ENCODE results near the gene ADAMTS8. TPM values are rescaled to one million over a fixed set of nuclear protein-coding genes. Genes with fewer than 3 reads are reported as not detected.
"Not testable (repeated sequence)": the region's sequence is repeated elsewhere in the genome, so short reads cannot be mapped to it uniquely, and the experiment has no call there.

ADAMTS8 gene
- total RNA-seq, 4 donors from 2014 or later, result 1.2 to 7.3 (median 4.6) TPM

DNA sequence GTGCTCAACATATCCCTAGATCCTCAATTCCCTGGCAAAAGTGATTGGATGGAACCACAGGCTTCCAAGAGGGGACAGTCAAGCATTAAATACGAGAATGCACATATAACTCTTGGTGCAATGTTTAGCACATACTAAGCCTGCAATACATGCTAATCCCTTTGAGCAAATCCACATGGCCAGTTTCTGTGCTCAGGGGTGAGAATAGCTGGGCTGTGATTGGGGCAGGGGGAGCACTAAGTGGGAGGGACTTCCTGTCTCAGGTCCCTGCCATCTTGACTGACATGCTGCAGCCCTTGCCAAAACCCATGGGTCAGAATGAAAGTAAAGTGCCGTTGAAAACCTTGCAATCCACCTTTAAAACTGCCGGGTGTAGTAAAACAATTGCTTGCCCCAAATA lies 17.4 kb upstream of the ADAMTS8 start:
- intact Hi-C loops (cut with DNase I; ENCODE audit: low total_unique reads), result no loop called here
- Histone ChIP-seq H3K4me3 (no peak overlapping the region), H3K4me1 (peaks cover 0 to 2% of the 10 kb centered on the region in 2 donors), H3K36me3 (no peaks in the 10 kb centered on the region), H3K27me3 (no peaks in the 10 kb centered on the region), H3K9me3 (no peaks in the 10 kb centered on the region), H3K27ac (no peak overlapping the region)
- TF ChIP-seq POLR2A (IDR thresholded peaks at IDR 0.05), result no peak
- TF ChIP-seq, protein P1, sequence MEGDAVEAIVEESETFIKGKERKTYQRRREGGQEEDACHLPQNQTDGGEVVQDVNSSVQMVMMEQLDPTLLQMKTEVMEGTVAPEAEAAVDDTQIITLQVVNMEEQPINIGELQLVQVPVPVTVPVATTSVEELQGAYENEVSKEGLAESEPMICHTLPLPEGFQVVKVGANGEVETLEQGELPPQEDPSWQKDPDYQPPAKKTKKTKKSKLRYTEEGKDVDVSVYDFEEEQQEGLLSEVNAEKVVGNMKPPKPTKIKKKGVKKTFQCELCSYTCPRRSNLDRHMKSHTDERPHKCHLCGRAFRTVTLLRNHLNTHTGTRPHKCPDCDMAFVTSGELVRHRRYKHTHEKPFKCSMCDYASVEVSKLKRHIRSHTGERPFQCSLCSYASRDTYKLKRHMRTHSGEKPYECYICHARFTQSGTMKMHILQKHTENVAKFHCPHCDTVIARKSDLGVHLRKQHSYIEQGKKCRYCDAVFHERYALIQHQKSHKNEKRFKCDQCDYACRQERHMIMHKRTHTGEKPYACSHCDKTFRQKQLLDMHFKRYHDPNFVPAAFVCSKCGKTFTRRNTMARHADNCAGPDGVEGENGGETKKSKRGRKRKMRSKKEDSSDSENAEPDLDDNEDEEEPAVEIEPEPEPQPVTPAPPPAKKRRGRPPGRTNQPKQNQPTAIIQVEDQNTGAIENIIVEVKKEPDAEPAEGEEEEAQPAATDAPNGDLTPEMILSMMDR (IDR thresholded peaks at IDR 0.05), result no peak
- DNase-seq, result no peak

DNA sequence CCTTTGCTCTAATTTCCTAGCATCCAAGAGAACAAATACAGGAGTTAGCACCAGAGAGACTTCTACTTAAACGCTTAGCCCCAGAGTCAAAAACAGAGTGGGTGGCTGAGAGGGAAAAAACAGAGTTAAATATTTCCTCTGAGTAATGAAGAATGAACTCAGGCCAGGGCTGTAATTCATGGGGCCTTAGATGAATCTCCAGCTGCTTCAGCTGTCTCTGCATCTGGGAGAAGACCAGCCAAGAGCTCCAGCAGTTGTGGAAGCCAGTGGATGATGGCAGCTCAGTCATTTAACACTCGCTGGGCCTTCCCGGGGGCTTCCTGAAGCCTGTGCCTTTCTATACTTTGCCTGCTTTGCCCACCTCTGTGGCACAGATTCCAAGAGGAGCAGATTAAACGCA lies 14.3 kb upstream of the ADAMTS8 start:
- no peaks in the 10 kb centered on the region for H3K27me3 ChIP-seq
- intact Hi-C loops (cut with DNase I; ENCODE audit: low total_unique reads), result no loop called here
- TF ChIP-seq POLR2A (IDR thresholded peaks at IDR 0.05), result no peak
- TF ChIP-seq, protein P1 (IDR thresholded peaks at IDR 0.05), result no peak
- DNase-seq, result peak; percentile 42 to 54
- H3K27ac ChIP-seq, result peak overlapping the region in 1 of 2 donors; percentile 46
- H3K36me3 ChIP-seq, result no peaks in the 10 kb centered on the region
- no peak overlapping the region for H3K4me3 ChIP-seq
- H3K9me3 ChIP-seq, result no peaks in the 10 kb centered on the region
- no peaks in the 10 kb centered on the region for H3K4me1 ChIP-seq

DNA sequence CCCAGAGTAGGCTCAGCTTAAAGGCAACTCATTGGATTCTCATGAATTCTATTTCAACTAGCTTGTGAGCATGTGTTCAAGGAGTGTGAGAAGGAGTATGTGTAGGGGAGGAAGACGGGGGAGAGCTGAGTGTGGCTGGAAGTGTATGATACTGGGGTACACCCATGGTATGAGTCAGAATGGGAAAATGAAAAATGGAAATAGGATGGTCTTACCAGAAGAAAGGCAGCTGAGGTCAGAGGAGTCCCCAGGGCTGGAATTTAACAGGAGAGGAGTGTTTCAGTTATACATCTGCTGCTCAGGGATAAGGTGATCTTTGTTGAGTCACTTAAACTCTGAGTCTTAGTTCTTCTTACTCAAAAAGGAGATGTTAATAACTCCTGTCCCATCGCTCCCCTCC lies 13.3 kb upstream of the ADAMTS8 start:
- Histone ChIP-seq H3K4me1 (no peaks in the 10 kb centered on the region), H3K36me3 (no peaks in the 10 kb centered on the region), H3K27me3 (no peaks in the 10 kb centered on the region), H3K27ac (no peak overlapping the region), H3K4me3 (no peak overlapping the region), H3K9me3 (no peaks in the 10 kb centered on the region)
- intact Hi-C loops (cut with DNase I; ENCODE audit: low total_unique reads), result no loop called here
- DNase-seq, result no peak
- TF ChIP-seq, protein P1 (IDR thresholded peaks at IDR 0.05), result no peak
- no peak for TF ChIP-seq POLR2A (IDR thresholded peaks at IDR 0.05)

DNA sequence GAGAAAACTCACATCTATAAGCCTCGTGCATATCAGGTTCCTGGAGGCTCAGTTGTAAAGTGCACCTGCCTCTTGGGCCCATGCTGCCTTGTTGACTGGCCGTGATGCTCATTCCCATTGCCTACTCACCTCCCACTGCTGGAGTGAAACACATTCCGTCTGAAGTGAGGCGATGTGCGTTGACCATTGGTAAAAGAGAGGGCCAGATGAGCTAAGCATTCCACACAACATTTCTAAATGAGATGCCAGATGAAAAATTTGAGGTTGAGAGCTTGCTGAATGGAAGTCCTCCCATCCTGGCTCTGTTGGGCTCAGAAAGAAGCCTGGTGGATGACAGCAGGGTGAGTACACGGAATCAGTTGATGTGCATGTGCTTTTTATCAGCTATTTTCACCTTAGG lies 11.5 kb upstream of the ADAMTS8 start:
- H3K27me3 ChIP-seq, result no peaks in the 10 kb centered on the region
- H3K27ac ChIP-seq, result no peak overlapping the region
- H3K4me3 ChIP-seq, result no peak overlapping the region
- no peaks in the 10 kb centered on the region for H3K36me3 ChIP-seq
- no peak for DNase-seq
- H3K9me3 ChIP-seq, result no peaks in the 10 kb centered on the region
- intact Hi-C loops (cut with DNase I; ENCODE audit: low total_unique reads), result no loop called here
- no peaks in the 10 kb centered on the region for H3K4me1 ChIP-seq
- no peak for TF ChIP-seq POLR2A (IDR thresholded peaks at IDR 0.05)

DNA sequence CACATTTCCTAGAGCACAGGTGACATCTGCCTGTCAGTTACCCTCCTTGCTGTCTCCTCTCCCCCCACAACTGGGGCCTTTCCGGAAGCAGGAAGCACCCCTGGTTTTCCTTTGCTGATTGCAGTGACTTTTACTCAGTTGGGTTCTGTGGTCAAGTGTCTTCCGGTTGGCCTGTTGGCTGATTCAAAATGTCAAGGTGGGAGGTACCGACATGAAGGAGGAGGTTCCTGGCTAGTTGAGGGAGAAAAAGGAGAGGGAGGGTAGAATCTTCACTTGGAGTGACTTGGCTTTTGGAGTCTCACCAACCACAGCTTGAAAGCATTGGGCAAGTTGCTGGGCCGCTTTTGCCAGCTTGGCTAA lies 10.7 kb upstream of the ADAMTS8 start:
- no peak for TF ChIP-seq POLR2A (IDR thresholded peaks at IDR 0.05)
- TF ChIP-seq, protein P1 (IDR thresholded peaks at IDR 0.05), result no peak
- Histone ChIP-seq H3K36me3 (no peaks in the 10 kb centered on the region), H3K9me3 (no peaks in the 10 kb centered on the region), H3K27ac (no peak overlapping the region), H3K4me3 (no peak overlapping the region), H3K27me3 (no peaks in the 10 kb centered on the region), H3K4me1 (no peaks in the 10 kb centered on the region)
- intact Hi-C loops (cut with DNase I; ENCODE audit: low total_unique reads), result no loop called here
- DNase-seq, result no peak

DNA sequence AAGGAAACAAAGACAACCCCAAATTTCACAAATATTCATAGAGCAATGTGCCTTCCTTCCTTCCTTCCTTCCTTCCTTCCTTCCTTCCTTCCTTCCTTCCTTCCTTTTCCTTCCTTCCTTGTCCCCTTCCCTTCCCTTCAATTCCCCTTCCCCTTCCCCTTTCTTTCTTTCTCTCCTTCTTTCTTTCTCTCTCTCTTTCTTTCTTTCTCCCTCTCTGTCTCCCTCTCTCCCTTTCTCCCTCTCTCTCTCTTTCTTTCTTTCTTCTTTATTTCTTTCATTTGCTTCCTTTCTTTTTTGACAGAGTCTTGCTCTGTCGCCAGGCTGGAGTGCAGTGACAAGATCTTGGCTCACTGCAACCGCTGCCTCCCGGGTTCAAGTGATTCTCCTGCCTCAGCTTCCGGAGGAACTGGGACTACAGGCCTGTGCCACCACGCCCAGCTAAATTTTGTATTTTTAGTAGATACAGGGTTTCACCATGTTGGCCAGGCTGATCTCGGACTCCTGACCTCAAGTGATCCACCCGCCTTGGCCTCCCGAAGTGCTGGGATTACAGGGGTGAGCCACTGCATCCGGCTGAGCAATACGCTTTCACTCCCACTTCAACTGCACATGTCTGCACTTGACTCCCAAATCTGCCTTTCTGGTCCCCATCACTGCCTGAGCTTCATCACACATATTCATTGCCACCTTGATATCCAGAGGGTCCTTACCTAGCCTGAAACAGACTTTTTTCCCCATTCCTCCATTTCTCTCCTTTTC lies 10.2 kb upstream of the ADAMTS8 start:
- H3K9me3 ChIP-seq; intact Hi-C loops (cut with DNase I; ENCODE audit: low total_unique reads); DNase-seq; H3K27ac ChIP-seq; H3K27me3 ChIP-seq; H3K36me3 ChIP-seq; H3K4me1 ChIP-seq; H3K4me3 ChIP-seq: not testable (repeated sequence)
